AG10803 (cell line): ENCODE measurements around the gene ARL3.

Experiments used
- DNase-seq: peaks from one replicate; pipeline ENCODE4 v3.0.0; 2010; ENCODE audit warnings: low read depth
- H3K4me3 ChIP-seq: 2 replicates; pipeline ENCODE4 v1.5.1; 2011; ENCODE audit warnings: mild to moderate bottlenecking, low read length, control low read depth
- CTCF ChIP-seq: conservative IDR thresholded peaks from 2 replicates; pipeline ENCODE4 v1.5.1; 2011; ENCODE audit warnings: mild to moderate bottlenecking, low read length, control low read depth, inconsistent platforms

Gene ARL3

DNA sequence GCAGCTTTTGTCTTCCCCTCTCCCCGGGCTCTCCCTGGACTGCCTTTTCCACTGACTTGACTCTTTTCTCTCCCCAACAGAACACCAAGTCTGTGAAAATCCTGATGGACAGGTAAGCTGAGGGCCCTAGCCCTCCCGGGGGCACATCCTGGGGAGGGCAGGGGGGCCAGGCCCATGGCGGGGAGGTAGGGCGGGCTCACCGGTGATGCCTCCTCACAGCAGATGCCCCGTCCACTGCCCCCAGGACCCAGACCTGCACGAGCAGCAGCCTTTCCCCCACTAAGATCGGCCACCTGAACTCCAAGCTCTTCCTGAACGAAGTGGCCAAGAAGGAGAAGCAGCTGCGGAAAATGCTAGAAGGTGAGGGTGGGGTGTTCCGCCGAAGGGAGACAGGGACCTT, 58.2 kb downstream of the ARL3 start:
- H3K4me3 ChIP-seq, result no peak overlapping the region
- no peak for TF ChIP-seq CTCF
- DNase-seq, result no peak

DNA sequence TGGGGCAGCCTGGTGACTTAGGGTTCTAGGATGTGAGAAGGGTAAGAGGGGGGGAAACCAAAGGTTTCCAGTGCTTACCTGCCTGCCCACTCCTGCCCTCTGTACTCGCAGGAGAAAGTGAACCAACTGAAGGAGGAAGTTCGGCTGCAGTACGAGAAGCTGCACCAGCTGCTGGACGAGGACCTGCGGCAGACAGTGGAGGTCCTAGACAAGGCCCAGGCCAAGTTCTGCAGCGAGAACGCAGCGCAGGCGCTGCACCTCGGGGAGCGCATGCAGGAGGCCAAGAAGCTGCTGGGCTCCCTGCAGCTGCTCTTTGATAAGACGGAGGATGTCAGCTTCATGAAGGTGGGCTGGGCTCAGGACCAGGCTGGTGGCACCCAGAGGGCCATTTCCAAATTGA, 59.2 kb downstream of the ARL3 start:
- H3K4me3 ChIP-seq, result no peak overlapping the region
- no peak for TF ChIP-seq CTCF
- DNase-seq, result no peak

DNA sequence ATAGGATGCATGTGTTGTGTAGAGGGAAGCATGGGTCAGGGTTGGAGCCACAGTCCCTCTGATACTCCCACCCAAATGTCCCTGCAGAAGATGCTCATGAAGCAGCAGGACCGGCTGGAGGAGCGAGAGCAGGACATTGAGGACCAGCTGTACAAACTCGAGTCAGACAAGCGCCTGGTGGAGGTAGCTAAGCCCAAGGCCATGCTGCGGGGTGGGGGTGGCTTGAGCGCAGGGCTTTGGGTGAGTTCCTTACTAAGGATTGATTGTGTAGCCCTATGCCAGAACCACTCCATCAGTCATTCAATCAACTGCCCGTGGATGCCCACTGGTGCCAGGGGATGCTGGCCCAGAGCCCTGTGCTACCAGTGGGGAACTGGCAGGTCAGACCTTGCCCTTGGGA, 59.6 kb downstream of the ARL3 start:
- no peak for TF ChIP-seq CTCF
- no peak overlapping the region for H3K4me3 ChIP-seq
- DNase-seq, result no peak

- no peak overlapping the region for H3K4me3 ChIP-seq
- no peak for TF ChIP-seq CTCF
- no peak for DNase-seq
Measured at GRCh38 chr10:102653060-102653459, 61.1 kb downstream of the ARL3 start.

DNA sequence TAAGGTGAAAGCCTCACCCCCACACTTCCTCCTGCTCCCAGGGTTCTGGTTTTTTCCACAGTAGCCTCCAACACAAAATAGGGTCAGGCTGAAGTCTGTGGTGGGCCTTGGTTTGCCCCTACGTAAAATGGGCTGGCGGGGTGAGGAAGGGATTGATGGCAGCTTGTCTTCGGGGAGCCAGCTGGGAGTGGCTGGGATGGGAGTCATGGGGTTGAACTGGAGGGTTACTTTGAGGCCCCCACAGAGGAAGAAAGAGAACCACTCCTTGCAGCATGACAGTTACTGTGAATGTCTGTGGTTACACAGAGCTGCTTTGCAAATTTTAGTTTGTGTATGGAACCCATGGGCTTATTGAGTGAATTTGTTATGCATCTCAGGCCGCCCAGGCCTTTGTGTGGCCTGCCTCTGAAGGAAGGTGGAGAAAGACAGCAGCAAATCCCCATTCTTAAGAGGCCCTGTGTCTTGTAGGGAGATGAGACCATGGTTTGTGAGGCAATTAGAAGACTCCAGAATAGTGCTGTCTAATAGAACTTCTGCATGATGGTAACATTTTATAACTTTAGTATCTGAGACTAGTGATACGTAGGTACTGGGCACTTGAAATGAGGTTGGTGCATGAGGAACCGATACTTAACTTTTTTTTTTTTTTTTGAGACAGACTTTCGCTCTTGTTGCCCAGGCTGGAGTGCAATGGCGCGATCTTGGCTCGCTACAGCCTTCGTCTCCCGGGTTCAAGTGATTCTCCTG, 61.9 kb downstream of the ARL3 start:
- no peak overlapping the region for H3K4me3 ChIP-seq
- DNase-seq, result no peak
- no peak for TF ChIP-seq CTCF

DNA sequence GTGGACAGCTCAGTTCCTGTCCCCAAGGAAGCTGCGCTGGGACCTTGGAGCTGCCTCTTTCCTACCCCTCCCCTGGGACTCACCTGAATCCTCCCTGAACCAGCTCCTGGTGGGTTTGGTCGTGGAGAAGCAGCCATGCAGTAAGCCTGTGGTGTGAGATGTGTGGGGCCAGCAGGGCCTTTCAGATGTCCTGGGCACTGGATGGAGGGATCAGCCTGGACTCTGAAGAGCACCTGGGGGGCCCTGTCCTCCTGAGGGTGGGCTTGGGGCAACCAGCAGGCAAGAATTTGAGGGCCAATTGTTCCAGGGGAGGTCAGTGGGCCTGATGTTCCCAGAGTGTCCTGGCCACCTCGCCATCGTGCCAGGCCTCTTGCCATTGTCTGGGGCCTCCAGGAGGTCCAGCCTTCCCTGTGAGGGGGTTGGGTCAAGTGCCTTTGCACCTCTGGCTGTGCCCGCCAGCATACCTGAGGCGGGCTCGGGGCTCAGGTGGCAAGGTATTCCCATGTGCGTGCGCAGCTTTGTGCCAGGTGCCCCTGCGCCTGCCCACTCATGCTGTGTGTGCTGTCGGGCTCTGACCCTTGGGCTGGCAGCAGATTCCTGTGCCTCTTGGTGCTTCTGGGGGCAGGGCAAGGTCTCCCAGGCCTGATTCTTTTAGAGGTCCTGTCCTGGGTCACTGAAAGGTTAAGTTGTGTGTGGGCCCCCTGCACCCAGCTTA, 62.6 kb downstream of the ARL3 start:
- H3K4me3 ChIP-seq, result no peak overlapping the region

More for the DNA sequence above, 62.6 kb downstream of the ARL3 start:
- DNase-seq, result no peak
- TF ChIP-seq CTCF, result no peak
